Parathyroid adenoma (tissue), 2 donors: ENCODE results near the gene GPRIN2.

Experiments used
- H2AFZ ChIP-seq: fragments of 300-600 bp; sonication (generic); one replicate; pipeline ENCODE4 v1.7.0; 2017; ENCODE audit warnings: antibody characterized with exemption, mild to moderate bottlenecking
- H3K27ac ChIP-seq: fragments of 300-600 bp; sonication (generic); one replicate; pipeline ENCODE4 v1.7.0; 2017
- H3K27me3 ChIP-seq: fragments of 300-600 bp; sonication (generic); one replicate; pipeline ENCODE4 v1.7.0; 2017; ENCODE audit warnings: low read length; ENCODE audit not compliant: control insufficient read depth, insufficient read depth
- H3K36me3 ChIP-seq: fragments of 300-600 bp; sonication (generic); one replicate; pipeline ENCODE4 v1.7.0; 2017; ENCODE audit warnings: low read length; ENCODE audit not compliant: control insufficient read depth, insufficient read depth
- H3K4me1 ChIP-seq: fragments of 300-600 bp; sonication (generic); one replicate; pipeline ENCODE4 v1.7.0; 2017; ENCODE audit warnings: control low read depth
- H3K4me2 ChIP-seq: fragments of 300-600 bp; sonication (generic); one replicate; pipeline ENCODE4 v1.7.0; 2017; ENCODE audit warnings: low read length
- H3K4me3 ChIP-seq: fragments of 300-600 bp; sonication (generic); one replicate; pipeline ENCODE4 v1.7.0; 2017; ENCODE audit warnings: low read depth, low read length
- H3K79me2 ChIP-seq: fragments of 300-600 bp; sonication (generic); one replicate; pipeline ENCODE4 v1.7.0; 2017; ENCODE audit warnings: control low read depth
- H3K9ac ChIP-seq: fragments of 300-600 bp; sonication (generic); one replicate; pipeline ENCODE4 v1.7.0; 2017; ENCODE audit warnings: mild to moderate bottlenecking
- H3K9me3 ChIP-seq: fragments of 300-600 bp; sonication (generic); one replicate; pipeline ENCODE4 v1.7.0; 2017; ENCODE audit warnings: low read length; ENCODE audit not compliant: control insufficient read depth
- TF ChIP-seq, protein P1 (sequence below): fragments of 300-600 bp; sonication (generic); IDR thresholded peaks from one replicate; pipeline ENCODE4 v1.7.0; 2017; ENCODE audit warnings: antibody characterized with exemption, mild to moderate bottlenecking
- donor health status: primary hyperparathyroidism.

The GPRIN2 gene

GRCh38 chr10:46558392-46559185 is 2.1 kb upstream of the GPRIN2 start:
- peaks cover 5% of the 10 kb centered on the region for H3K4me1 ChIP-seq
- H3K4me2 ChIP-seq: no peak overlapping the region
- no peak overlapping the region for H3K4me3 ChIP-seq
- no peak overlapping the region for H3K9ac ChIP-seq
- TF ChIP-seq, protein P1, sequence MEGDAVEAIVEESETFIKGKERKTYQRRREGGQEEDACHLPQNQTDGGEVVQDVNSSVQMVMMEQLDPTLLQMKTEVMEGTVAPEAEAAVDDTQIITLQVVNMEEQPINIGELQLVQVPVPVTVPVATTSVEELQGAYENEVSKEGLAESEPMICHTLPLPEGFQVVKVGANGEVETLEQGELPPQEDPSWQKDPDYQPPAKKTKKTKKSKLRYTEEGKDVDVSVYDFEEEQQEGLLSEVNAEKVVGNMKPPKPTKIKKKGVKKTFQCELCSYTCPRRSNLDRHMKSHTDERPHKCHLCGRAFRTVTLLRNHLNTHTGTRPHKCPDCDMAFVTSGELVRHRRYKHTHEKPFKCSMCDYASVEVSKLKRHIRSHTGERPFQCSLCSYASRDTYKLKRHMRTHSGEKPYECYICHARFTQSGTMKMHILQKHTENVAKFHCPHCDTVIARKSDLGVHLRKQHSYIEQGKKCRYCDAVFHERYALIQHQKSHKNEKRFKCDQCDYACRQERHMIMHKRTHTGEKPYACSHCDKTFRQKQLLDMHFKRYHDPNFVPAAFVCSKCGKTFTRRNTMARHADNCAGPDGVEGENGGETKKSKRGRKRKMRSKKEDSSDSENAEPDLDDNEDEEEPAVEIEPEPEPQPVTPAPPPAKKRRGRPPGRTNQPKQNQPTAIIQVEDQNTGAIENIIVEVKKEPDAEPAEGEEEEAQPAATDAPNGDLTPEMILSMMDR: no peak
- no peaks in the 10 kb centered on the region for H3K36me3 ChIP-seq
- no peaks in the 10 kb centered on the region for H3K9me3 ChIP-seq
- H3K27ac ChIP-seq: no peak overlapping the region
- H2AFZ ChIP-seq: no peak overlapping the region
- H3K79me2 ChIP-seq: no peaks in the 10 kb centered on the region
- no peaks in the 10 kb centered on the region for H3K27me3 ChIP-seq

GRCh38 chr10:46558122-46558391 is 1.6 kb upstream of the GPRIN2 start:
- Histone ChIP-seq H3K9me3 (no peaks in the 10 kb centered on the region), H3K36me3 (no peaks in the 10 kb centered on the region), H2AFZ (no peak overlapping the region), H3K4me1 (peaks cover 5% of the 10 kb centered on the region), H3K4me2 (no peak overlapping the region), H3K9ac (no peak overlapping the region), H3K79me2 (no peaks in the 10 kb centered on the region), H3K4me3 (no peak overlapping the region), H3K27ac (no peak overlapping the region), H3K27me3 (no peaks in the 10 kb centered on the region)
- TF ChIP-seq, protein P1: no peak

- Histone ChIP-seq H3K79me2 (no peaks in the 10 kb centered on the region), H3K27me3 (no peaks in the 10 kb centered on the region), H2AFZ (peak overlapping the region; percentile 99), H3K4me1 (peaks cover 5% of the 10 kb centered on the region), H3K27ac (no peak overlapping the region), H3K4me2 (peak overlapping the region; percentile 80), H3K36me3 (no peaks in the 10 kb centered on the region), H3K4me3 (peak overlapping the region; percentile 55), H3K9me3 (no peaks in the 10 kb centered on the region), H3K9ac (no peak overlapping the region)
- TF ChIP-seq, protein P1: no peak
These were observed 1.1 kb upstream of the GPRIN2 start for GRCh38 chr10:46557319-46558121.

DNA sequence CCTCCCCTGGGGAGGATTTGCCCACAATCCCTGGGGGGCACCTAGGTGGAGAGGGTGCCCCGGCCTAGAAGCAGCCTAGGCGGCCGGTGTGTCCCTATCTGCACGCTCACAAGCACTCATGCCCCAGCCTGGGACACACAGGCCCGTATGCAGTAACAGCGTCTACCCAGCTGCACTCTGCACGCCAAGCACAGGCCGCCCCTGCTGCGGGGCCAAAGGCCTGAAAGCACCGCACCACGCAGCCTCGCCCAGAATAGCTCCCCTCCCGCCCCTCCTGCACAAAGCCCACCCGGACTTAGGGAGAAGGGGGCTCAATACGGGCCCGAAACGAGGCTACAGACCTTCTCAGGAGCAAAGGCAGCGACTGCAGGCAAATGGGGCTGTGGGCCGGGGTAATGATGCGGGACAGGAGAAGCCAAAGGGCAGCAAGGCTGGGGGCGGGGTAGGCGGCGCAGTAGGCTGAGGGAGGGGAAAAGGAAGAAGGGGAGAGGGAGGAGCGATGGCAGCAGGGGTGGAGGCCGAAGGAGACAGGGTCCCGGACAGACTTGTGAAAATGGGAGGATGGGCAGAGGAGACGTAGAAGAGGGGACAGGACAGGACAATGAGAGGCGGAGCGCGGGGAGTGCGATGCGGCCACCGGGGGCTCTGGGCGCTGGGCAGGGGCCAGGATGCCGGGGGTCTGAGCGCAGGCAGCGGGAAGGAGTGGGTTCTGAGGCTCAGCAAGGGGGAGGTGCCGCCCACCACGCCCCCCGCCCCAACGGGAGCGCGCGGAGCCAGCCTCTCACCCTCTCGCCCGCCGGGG is 544 bp downstream of the GPRIN2 start:
- Histone ChIP-seq H3K4me1 (peaks cover 5% of the 10 kb centered on the region), H3K9me3 (no peaks in the 10 kb centered on the region), H3K27ac (peak overlapping the region; percentile 11), H3K4me3 (peak overlapping the region; percentile 65), H3K4me2 (peak overlapping the region; percentile 85), H3K79me2 (no peaks in the 10 kb centered on the region), H3K27me3 (no peaks in the 10 kb centered on the region), H3K9ac (peak overlapping the region; percentile 67), H2AFZ (peak overlapping the region; percentile 98), H3K36me3 (no peaks in the 10 kb centered on the region)
- TF ChIP-seq, protein P1: no peak
